Measurements from ENCODE around the gene ZNF496.

DNA sequence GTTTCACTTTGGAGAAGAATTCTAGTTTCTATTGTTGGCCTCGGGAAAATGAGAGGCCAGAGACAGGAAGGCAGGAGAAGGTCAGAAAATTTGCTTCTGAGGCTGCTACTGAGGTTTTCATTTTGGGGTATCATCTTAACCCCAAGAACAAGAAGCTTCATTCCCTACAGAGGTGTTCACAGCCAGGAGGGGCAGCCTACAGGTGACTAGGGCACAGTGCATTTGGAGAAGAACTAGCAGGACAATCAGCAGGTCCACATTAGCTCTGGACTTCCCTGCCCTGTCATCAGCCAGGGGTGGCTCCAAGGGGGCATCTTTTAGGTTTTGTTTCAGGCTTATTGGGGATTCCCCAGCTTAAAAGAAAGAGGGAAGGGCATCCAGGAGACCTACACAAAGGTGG lies 12.1 kb upstream of the ZNF496 start:
- TF ChIP-seq, protein P1, sequence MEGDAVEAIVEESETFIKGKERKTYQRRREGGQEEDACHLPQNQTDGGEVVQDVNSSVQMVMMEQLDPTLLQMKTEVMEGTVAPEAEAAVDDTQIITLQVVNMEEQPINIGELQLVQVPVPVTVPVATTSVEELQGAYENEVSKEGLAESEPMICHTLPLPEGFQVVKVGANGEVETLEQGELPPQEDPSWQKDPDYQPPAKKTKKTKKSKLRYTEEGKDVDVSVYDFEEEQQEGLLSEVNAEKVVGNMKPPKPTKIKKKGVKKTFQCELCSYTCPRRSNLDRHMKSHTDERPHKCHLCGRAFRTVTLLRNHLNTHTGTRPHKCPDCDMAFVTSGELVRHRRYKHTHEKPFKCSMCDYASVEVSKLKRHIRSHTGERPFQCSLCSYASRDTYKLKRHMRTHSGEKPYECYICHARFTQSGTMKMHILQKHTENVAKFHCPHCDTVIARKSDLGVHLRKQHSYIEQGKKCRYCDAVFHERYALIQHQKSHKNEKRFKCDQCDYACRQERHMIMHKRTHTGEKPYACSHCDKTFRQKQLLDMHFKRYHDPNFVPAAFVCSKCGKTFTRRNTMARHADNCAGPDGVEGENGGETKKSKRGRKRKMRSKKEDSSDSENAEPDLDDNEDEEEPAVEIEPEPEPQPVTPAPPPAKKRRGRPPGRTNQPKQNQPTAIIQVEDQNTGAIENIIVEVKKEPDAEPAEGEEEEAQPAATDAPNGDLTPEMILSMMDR (IDR thresholded peaks at IDR 0.05) = no peak
- TF ChIP-seq POLR2AphosphoS5 (IDR thresholded peaks at IDR 0.05) = no peak
